22Rv1 (cell line): ENCODE measurements around the gene ASTN2.

Source experiments
- H3K27ac ChIP-seq: fragments of 450-650 bp; 2 replicates; pipeline ENCODE4 v1.5.1; 2017
- CTCF ChIP-seq: fragments of 450-650 bp; IDR thresholded peaks from 2 replicates; pipeline ENCODE4 v1.5.1; 2017; ENCODE audit warnings: mild to moderate bottlenecking
- ZFX ChIP-seq: fragments of 450-650 bp; IDR thresholded peaks from 2 replicates; pipeline ENCODE4 v1.6.1; 2017; ENCODE audit warnings: antibody characterized with exemption, borderline replicate concordance

The ASTN2 gene

DNA sequence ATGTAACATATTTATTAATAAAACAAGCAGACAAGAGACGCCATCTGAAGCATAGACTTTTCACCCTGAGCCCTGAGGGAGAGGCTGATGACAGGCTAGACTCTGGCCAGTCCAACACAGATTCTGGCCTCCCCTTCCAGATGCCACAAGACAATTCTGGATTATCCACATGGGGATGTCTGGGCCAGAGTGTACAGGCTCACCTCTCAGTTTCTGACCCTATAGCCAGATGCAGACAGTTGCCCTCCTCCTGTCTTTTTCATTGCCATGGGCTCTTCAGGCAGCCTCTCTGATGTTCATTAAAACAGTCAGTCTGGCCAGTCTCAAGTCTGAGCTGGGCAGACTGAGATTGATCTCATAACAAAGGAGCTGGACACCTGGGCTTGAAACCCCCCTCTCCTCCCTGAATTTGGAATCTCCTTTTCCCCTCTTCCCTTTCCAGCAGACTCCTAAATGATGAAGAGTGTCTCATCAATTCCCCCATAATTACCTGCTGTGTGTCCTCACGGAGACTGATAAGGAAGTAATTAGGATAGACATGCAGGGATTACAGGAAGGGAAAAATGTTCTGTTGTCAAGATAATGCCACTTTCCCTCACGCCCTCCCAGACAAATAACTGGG, 89.6 kb downstream of the ASTN2 start:
- H3K27ac ChIP-seq, result no peak overlapping the region
- TF ChIP-seq CTCF, result no peak
- TF ChIP-seq ZFX, result no peak

- no peak for TF ChIP-seq ZFX
- no peak overlapping the region for H3K27ac ChIP-seq
These were observed 91.5 kb downstream of the ASTN2 start for GRCh38 chr9:117323390-117323789.

DNA sequence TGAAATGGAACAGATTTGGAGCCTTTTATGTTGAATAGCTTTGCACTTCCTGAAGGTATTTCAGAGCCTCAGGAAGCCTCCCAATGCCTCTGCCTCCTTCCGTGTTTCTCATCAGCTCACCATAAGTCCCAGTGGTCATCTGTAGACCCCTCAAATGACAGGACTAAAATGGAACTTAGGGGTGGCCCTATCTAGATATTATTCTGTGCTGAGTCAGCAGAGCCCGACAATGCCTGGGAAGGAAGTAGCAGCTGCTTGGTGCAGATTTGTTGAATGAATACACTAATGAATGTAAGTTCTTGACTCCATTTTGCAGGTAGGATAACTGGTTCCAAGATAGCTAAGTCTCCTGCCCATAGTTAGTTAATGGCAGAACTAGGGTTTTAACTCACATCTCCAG, 97.7 kb downstream of the ASTN2 start:
- TF ChIP-seq CTCF, result no peak
- TF ChIP-seq ZFX, result no peak
- H3K27ac ChIP-seq, result no peak overlapping the region

DNA sequence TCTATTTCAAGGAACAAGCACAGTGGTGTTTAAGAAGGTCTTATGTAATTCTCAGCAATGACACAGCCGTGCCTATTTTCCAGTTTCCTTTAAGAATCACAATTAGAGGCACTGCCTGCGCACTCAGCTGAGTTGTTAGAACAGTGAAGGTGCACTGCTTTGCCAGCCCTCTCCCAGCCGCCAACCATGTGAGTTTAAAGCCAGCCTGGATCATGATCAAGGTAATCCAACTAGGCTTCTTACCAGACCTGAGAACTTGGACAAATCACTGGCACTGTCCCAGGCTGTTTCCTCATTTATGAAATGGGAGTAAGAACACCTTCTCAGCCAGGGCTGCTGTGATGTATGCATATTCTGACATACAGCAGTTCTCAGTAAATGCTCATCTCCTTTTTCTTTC, 99.6 kb downstream of the ASTN2 start:
- no peak overlapping the region for H3K27ac ChIP-seq
- TF ChIP-seq ZFX, result no peak
- TF ChIP-seq CTCF, result no peak

DNA sequence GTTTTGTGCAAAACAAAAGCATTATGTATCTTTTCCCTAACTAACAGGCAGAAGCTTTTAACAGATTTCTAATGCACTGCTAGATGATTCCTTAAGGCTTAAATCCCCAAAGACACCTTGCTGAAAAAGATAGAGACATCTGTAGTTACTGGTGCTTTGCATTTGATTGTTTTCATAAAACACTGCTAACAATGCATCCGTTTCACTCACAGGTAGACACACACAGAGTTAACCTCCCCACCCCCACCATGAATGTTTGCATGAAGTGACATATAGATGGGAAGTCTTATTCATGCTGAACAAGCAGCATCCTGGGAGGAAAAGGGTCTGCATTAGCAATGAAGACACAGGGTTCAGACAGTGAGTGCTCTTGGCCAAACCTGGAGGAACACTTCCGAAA, 100.9 kb downstream of the ASTN2 start:
- TF ChIP-seq CTCF, result no peak
- TF ChIP-seq ZFX, result no peak
- H3K27ac ChIP-seq, result no peak overlapping the region

DNA sequence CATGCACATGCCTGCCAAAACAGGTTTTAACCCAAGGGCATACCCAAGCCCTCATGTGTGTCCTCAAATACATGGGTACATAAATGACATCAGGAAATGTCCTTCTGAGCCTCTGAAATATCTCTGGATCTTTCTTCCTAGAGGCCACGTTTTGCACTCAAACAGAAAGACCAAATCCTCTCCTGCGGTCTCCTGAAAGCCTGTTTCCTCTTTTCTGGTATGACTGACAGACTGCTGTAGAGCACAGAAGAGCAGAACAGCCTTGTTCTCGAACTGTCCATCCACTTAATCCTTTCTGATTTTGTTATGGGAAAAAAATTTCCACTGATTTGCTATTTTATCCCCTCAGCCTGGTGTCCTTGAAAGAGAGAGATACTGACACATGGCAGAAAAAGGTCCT, 107.2 kb downstream of the ASTN2 start:
- no peak overlapping the region for H3K27ac ChIP-seq
- TF ChIP-seq ZFX (no peak), CTCF (no peak)

- H3K27ac ChIP-seq, result no peak overlapping the region
- TF ChIP-seq ZFX, result no peak
These were observed 108.8 kb downstream of the ASTN2 start for GRCh38 chr9:117306032-117306431.

DNA sequence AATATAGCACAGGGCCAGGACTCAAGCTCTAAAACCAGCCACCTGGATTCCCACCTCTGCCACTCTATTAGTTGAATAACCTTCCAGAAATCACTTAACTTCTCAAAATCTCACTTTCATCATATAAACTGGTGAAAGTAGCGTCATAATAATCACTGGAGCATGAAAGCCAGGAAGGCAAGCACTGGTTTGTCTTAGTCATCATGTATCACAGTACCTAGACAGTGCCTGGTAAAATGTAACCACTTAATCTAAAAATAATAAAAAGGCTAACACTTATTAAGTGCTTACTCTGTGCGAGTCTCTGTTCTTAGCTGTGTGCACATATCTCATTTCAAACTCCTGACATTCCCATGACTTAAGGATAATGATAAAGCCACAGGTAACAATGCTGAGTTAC, 109.4 kb downstream of the ASTN2 start:
- no peak for TF ChIP-seq ZFX
- TF ChIP-seq CTCF, result no peak
- H3K27ac ChIP-seq, result no peak overlapping the region
